K562 (cell line): ENCODE measurements around the gene VAT1L. TPM values are rescaled to one million over a fixed set of nuclear protein-coding genes. Genes with fewer than 3 reads are reported as not detected.

ENCODE experiments used
- CCAR2 ChIP-seq: fragments of 200-400 bp; formaldehyde crosslinking; IDR thresholded peaks from 2 replicates; pipeline ENCODE4 v1.6.1; 2017; ENCODE audit warnings: mild to moderate bottlenecking, low read depth, low read length
- JUN ChIP-seq, 2 experiments: sonication (generic) in 1 of 2; formaldehyde crosslinking in 1 of 2; IDR thresholded peaks; 2 replicates each; pipeline versions ENCODE4 v1.6.1 to v1.8.0; 2012 to 2022; ENCODE audit warnings: borderline replicate concordance in 2 of 2, mild to moderate bottlenecking in 2 of 2, improper control_type of control experiment in 1 of 2, low read depth in 1 of 2, low read length in 1 of 2, missing genetic modification reagents in 1 of 2
- NR2F6 ChIP-seq: fragments of 450-650 bp; formaldehyde crosslinking; IDR thresholded peaks from 2 replicates; pipeline ENCODE4 v1.4.0; 2020; ENCODE audit warnings: mild to moderate bottlenecking
- TCFL5 ChIP-seq: fragments of 250-450 bp; sonication (Bioruptor Pico); conservative IDR thresholded peaks from 2 replicates; pipeline ENCODE4 v1.6.1; 2021; ENCODE audit warnings: mild to moderate bottlenecking, moderate library complexity, matching md5 sums
- polyA plus RNA-seq, 8 experiments: library from polyadenylated mRNA; depleted of rRNA in 4 of 8; stranded (reverse) in 5 of 8; unstranded in 3 of 8; fragments of >200 nt; fragmentation: Nextera tagmentation in 2 of 8; fragmentation: Illumina TruSeq in 1 of 8; extraction: Ambion mirVana in 2 of 8; extraction: Trizol in 1 of 8; gene quantifications; 2 replicates each; pipeline versions ENCODE4 v1.2.1 to v1.2.3, GENCODE V29; 2011 to 2014; ENCODE audit warnings: inconsistent platforms in 1 of 8, missing spikeins in 1 of 8
- total RNA-seq, 7 experiments: library from RNA; depleted of rRNA in 6 of 7; stranded (reverse); fragments of >200 nt in 6 of 7; fragmentation: Illumina TruSeq in 2 of 7; extraction: Trizol in 2 of 7; gene quantifications; 2 replicates each; pipeline versions ENCODE4 v1.2.1 to v1.2.3, GENCODE V29; 2011 to 2021; ENCODE audit warnings: low replicate concordance in 1 of 7
- TF ChIP-seq, protein P1 (sequence below): sonication (generic); formaldehyde crosslinking; IDR thresholded peaks from 2 replicates; pipeline ENCODE4 v1.8.0; 2023; ENCODE audit warnings: missing genetic modification reagents, mild to moderate bottlenecking, borderline replicate concordance
- TF ChIP-seq, protein P2 (sequence below): fragments of 250-450 bp; sonication (Bioruptor Pico); IDR thresholded peaks from 2 replicates; pipeline ENCODE4 v1.4.0; 2020
- TF ChIP-seq, protein P3 (sequence below), 2 experiments: fragments of 250-450 bp in 1 of 2; fragments of 450-650 bp in 1 of 2; sonication (Bioruptor Pico) in 1 of 2; IDR thresholded peaks; 2 replicates each; pipeline versions ENCODE4 v1.6.1 to v1.8.0; 2016 to 2021; ENCODE audit warnings: mild to moderate bottlenecking in 2 of 2, moderate library complexity in 2 of 2, missing compliant biosample characterization in 1 of 2, missing genetic modification characterization in 1 of 2

The VAT1L gene
- total and polyA plus RNA-seq, 9 of the 15 experiments (the other 6 are each of a cell fraction or from before 2014, with no cell fraction given), result 0.01 TPM; not detected in 8

DNA sequence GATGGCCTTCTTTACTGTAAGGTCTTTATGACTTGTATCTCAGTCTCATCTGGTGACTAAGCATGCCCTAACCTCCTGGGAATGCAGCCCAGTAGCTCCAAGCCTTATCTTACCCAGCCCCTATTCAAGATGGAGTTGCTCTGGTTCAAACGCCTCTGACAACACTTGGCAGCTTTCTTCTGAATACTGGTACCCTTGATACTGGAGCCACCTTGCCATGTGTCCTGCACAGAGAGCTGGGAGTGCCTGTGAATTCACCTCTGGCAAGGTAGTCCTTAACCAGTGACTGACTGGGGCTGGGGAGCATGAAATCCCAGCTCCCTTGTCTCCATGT is 48.8 kb upstream of the VAT1L start (continued):
- TF ChIP-seq, protein P1, sequence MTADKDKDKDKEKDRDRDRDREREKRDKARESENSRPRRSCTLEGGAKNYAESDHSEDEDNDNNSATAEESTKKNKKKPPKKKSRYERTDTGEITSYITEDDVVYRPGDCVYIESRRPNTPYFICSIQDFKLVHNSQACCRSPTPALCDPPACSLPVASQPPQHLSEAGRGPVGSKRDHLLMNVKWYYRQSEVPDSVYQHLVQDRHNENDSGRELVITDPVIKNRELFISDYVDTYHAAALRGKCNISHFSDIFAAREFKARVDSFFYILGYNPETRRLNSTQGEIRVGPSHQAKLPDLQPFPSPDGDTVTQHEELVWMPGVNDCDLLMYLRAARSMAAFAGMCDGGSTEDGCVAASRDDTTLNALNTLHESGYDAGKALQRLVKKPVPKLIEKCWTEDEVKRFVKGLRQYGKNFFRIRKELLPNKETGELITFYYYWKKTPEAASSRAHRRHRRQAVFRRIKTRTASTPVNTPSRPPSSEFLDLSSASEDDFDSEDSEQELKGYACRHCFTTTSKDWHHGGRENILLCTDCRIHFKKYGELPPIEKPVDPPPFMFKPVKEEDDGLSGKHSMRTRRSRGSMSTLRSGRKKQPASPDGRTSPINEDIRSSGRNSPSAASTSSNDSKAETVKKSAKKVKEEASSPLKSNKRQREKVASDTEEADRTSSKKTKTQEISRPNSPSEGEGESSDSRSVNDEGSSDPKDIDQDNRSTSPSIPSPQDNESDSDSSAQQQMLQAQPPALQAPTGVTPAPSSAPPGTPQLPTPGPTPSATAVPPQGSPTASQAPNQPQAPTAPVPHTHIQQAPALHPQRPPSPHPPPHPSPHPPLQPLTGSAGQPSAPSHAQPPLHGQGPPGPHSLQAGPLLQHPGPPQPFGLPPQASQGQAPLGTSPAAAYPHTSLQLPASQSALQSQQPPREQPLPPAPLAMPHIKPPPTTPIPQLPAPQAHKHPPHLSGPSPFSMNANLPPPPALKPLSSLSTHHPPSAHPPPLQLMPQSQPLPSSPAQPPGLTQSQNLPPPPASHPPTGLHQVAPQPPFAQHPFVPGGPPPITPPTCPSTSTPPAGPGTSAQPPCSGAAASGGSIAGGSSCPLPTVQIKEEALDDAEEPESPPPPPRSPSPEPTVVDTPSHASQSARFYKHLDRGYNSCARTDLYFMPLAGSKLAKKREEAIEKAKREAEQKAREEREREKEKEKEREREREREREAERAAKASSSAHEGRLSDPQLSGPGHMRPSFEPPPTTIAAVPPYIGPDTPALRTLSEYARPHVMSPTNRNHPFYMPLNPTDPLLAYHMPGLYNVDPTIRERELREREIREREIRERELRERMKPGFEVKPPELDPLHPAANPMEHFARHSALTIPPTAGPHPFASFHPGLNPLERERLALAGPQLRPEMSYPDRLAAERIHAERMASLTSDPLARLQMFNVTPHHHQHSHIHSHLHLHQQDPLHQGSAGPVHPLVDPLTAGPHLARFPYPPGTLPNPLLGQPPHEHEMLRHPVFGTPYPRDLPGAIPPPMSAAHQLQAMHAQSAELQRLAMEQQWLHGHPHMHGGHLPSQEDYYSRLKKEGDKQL, result no peak
- TF ChIP-seq CCAR2, result no peak
- TF ChIP-seq TCFL5 (CRISPR knock-in tag), result 0 out of 2 replicates have a peak, but pooled peaks have one; percentile 18
- peak; percentile 81; the same call in 1 of the 2 replicates for TF ChIP-seq NR2F6 (CRISPR knock-in tag)
- TF ChIP-seq, protein P2, sequence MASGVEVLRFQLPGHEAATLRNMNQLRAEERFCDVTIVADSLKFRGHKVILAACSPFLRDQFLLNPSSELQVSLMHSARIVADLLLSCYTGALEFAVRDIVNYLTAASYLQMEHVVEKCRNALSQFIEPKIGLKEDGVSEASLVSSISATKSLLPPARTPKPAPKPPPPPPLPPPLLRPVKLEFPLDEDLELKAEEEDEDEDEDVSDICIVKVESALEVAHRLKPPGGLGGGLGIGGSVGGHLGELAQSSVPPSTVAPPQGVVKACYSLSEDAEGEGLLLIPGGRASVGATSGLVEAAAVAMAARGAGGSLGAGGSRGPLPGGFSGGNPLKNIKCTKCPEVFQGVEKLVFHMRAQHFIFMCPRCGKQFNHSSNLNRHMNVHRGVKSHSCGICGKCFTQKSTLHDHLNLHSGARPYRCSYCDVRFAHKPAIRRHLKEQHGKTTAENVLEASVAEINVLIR (CRISPR knock-in tag), result peak; percentile 72
- TF ChIP-seq, protein P3, sequence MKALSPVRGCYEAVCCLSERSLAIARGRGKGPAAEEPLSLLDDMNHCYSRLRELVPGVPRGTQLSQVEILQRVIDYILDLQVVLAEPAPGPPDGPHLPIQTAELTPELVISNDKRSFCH (CRISPR knock-in tag; IDR thresholded peaks at IDR 0.05), result 0 out of 2 replicates have a peak, but pooled peaks have one; percentile 60
- TF ChIP-seq, protein P3 (tag; IDR thresholded peaks at IDR 0.05), result peak; percentile 73
- no peak for TF ChIP-seq JUN (IDR thresholded peaks at IDR 0.05; ENCODE audit: borderline replicate concordance, low read depth, low read length)
- no peak for TF ChIP-seq JUN (CRISPR knock-in tag; IDR thresholded peaks at IDR 0.05; ENCODE audit: borderline replicate concordance)
